H1 (cell line): ENCODE results near the gene HOMER2.

Experiments
- ATF3 ChIP-seq: IDR thresholded peaks from 2 replicates; pipeline ENCODE4 v1.6.1; 2011; ENCODE audit warnings: low read depth, mild to moderate bottlenecking, low read length; ENCODE audit not compliant: insufficient read depth
- CEBPB ChIP-seq: IDR thresholded peaks from 2 replicates; pipeline ENCODE4 v1.6.1; 2012; ENCODE audit warnings: low read depth, low read length
- CHD1 ChIP-seq: IDR thresholded peaks from 2 replicates; pipeline ENCODE4 v1.6.1; 2012; ENCODE audit warnings: low read depth, low read length, improper control_type of control experiment
- CREB1 ChIP-seq: IDR thresholded peaks from 2 replicates; pipeline ENCODE4 v1.6.1; 2012; ENCODE audit warnings: inconsistent platforms
- CTCF ChIP-seq, 3 experiments: IDR thresholded peaks; 1 replicate in 2 of 3; 2 replicates in 1 of 3; pipeline versions ENCODE4 v1.5.1 to v1.6.1; 2011; ENCODE audit warnings: low read length in 3 of 3, mild to moderate bottlenecking in 3 of 3, inconsistent platforms in 2 of 3, low read depth in 1 of 3, moderate library complexity in 1 of 3; ENCODE audit not compliant: insufficient read depth in 1 of 3; ENCODE audit errors: control extremely low read depth in 1 of 3
- EZH2 ChIP-seq: fragments of 200-600 bp; sonication (generic); IDR thresholded peaks from 2 replicates; pipeline ENCODE4 v1.7.1; 2012; ENCODE audit warnings: low read depth, mild to moderate bottlenecking, moderate library complexity, low read length, inconsistent platforms; ENCODE audit not compliant: severe bottlenecking
- GABPA ChIP-seq: IDR thresholded peaks from 2 replicates; pipeline ENCODE4 v1.6.1; 2011; ENCODE audit warnings: mild to moderate bottlenecking, low read length, moderate library complexity, borderline replicate concordance; ENCODE audit not compliant: insufficient read depth
- JUND ChIP-seq: IDR thresholded peaks from 2 replicates; pipeline ENCODE4 v1.6.1; 2011; ENCODE audit warnings: mild to moderate bottlenecking, improper control_type of control experiment, low read length
- KDM5A ChIP-seq: fragments of 200-600 bp; IDR thresholded peaks from 2 replicates; pipeline ENCODE4 v1.7.1; 2012; ENCODE audit warnings: mild to moderate bottlenecking, low read length, inconsistent platforms, mixed read lengths
- NRF1 ChIP-seq: IDR thresholded peaks from 2 replicates; pipeline ENCODE4 v1.6.1; 2011; ENCODE audit warnings: mild to moderate bottlenecking, low read depth, low read length, improper control_type of control experiment
- POLR2A ChIP-seq, 2 experiments: IDR thresholded peaks; 1 replicate in 1 of 2; 2 replicates in 1 of 2; pipeline ENCODE4 v1.6.1; 2011; ENCODE audit warnings: low read depth in 2 of 2, low read length in 2 of 2, mild to moderate bottlenecking in 2 of 2; ENCODE audit errors: control extremely low read depth in 1 of 2
- POLR2AphosphoS5 ChIP-seq: IDR thresholded peaks from 2 replicates; pipeline ENCODE4 v1.6.1; 2011; ENCODE audit warnings: low read depth, low read length
- TAF1 ChIP-seq: IDR thresholded peaks from 2 replicates; pipeline ENCODE4 v1.6.1; 2011; ENCODE audit warnings: mild to moderate bottlenecking, low read depth, low read length

- TF ChIP-seq JUND (no peak), POLR2AphosphoS5 (no peak), CEBPB (no peak), EZH2 (no peak), CTCF (IDR thresholded peaks at IDR 0.05; ENCODE audit: control extremely low read depth in 1 of 3, insufficient read depth in 1 of 3, low read depth in 1 of 3, low read length in 3 of 3) (no peak), GABPA (no peak), NRF1 (no peak), KDM5A (no peak), ATF3 (no peak), POLR2A (IDR thresholded peaks at IDR 0.05; ENCODE audit: control extremely low read depth in 1 of 2, low read depth in 2 of 2, low read length in 2 of 2) (no peak), CREB1 (no peak), CHD1 (no peak), TAF1 (no peak)
Observed at GRCh38 chr15:82871832-82872484, 80.6 kb downstream of the HOMER2 start.
